Neural cell (in vitro differentiated cells): ENCODE results near the gene SOHLH1. TPM values are rescaled to one million over a fixed set of nuclear protein-coding genes. Genes with fewer than 3 reads are reported as not detected.

Experiments used
- H2AFZ ChIP-seq: fragments of 200-600, 300-800 bp; sonication (generic), shearing (Covaris generic); 2 replicates; pipeline ENCODE4 v1.6.0; 2014; ENCODE audit warnings: low read depth, mild to moderate bottlenecking, antibody characterized with exemption, low read length, moderate library complexity
- H3F3A ChIP-seq: fragments of 200-600 bp; shearing (Covaris generic); 2 replicates; pipeline ENCODE4 v1.6.1; 2016; ENCODE audit warnings: mild to moderate bottlenecking, moderate library complexity, mixed read lengths, antibody characterized with exemption, low read length; ENCODE audit not compliant: insufficient read depth, poor library complexity, severe bottlenecking
- H3K27ac ChIP-seq: fragments of 200-600, 300-800 bp; sonication (generic), shearing (Covaris generic); 2 replicates; pipeline ENCODE4 v1.5.1; 2014; ENCODE audit warnings: mild to moderate bottlenecking, low read length, moderate library complexity
- H3K27me3 ChIP-seq: fragments of 300-800, 200-600 bp; sonication (generic), shearing (Covaris generic); 2 replicates; pipeline ENCODE4 v1.6.0; 2014; ENCODE audit warnings: mild to moderate bottlenecking, low read depth, low read length, moderate library complexity; ENCODE audit not compliant: insufficient read depth
- H3K36me3 ChIP-seq: fragments of 300-800, 200-600 bp; sonication (generic), shearing (Covaris generic); 2 replicates; pipeline ENCODE4 v1.5.1; 2014; ENCODE audit warnings: mild to moderate bottlenecking, antibody characterized with exemption, low read length, moderate library complexity; ENCODE audit not compliant: insufficient read depth
- H3K4me2 ChIP-seq: fragments of 300-800, 200-600 bp; sonication (generic), shearing (Covaris generic); 2 replicates; pipeline ENCODE4 v1.6.0; 2014; ENCODE audit warnings: mild to moderate bottlenecking, low read length
- H3K4me3 ChIP-seq: fragments of 300-800, 200-600 bp; sonication (generic), shearing (Covaris generic); 2 replicates; pipeline ENCODE4 v1.5.1; 2014; ENCODE audit warnings: mild to moderate bottlenecking, low read length, moderate library complexity
- H3K79me2 ChIP-seq: fragments of 200-600 bp; shearing (Covaris generic); replicated peaks from 2 replicates; pipeline ENCODE4 v1.6.0; 2014; ENCODE audit warnings: mild to moderate bottlenecking, low read length, moderate library complexity; ENCODE audit not compliant: insufficient read depth
- H3K9ac ChIP-seq: fragments of 300-800, 200-600 bp; sonication (generic), shearing (Covaris generic); 2 replicates; pipeline ENCODE4 v1.6.1; 2016; ENCODE audit warnings: mild to moderate bottlenecking, low read length, mixed read lengths
- H3K9me2 ChIP-seq: fragments of 200-600 bp; shearing (Covaris generic); 2 replicates; pipeline ENCODE4 v1.6.1; 2016; ENCODE audit warnings: mild to moderate bottlenecking, low read length, mixed read lengths; ENCODE audit not compliant: insufficient read depth
- H3K9me3 ChIP-seq: fragments of 200-600, 300-800 bp; sonication (generic), shearing (Covaris generic); 2 replicates; pipeline ENCODE4 v1.6.1; 2016; ENCODE audit warnings: mild to moderate bottlenecking, mixed run types, low read length, moderate library complexity, mixed read lengths
- H4K20me1 ChIP-seq: fragments of 200-600 bp; shearing (Covaris generic); 2 replicates; pipeline ENCODE4 v1.6.1; 2016; ENCODE audit warnings: mild to moderate bottlenecking, mixed run types; ENCODE audit not compliant: insufficient read depth
- CTCF ChIP-seq: fragments of 450-650 bp; IDR thresholded peaks from 2 replicates; pipeline ENCODE4 v1.5.1; 2014; ENCODE audit warnings: antibody characterized with exemption, mild to moderate bottlenecking, moderate library complexity; ENCODE audit not compliant: poor library complexity, severe bottlenecking
- EP300 ChIP-seq: fragments of 450-650 bp; conservative IDR thresholded peaks from 2 replicates; pipeline ENCODE4 v1.6.1; 2014; ENCODE audit warnings: antibody characterized with exemption, mild to moderate bottlenecking, moderate library complexity; ENCODE audit not compliant: poor library complexity, severe bottlenecking
- EZH2 ChIP-seq: fragments of 200-600, 300-800 bp; shearing (Covaris generic), sonication (generic); IDR thresholded peaks from 2 replicates; pipeline ENCODE4 v1.6.1; 2014; ENCODE audit warnings: antibody characterized with exemption, low read length, borderline replicate concordance, mild to moderate bottlenecking; ENCODE audit not compliant: insufficient read depth, poor library complexity, severe bottlenecking
- MXI1 ChIP-seq: fragments of 450-650 bp; conservative IDR thresholded peaks from 2 replicates; pipeline ENCODE4 v1.6.1; 2014; ENCODE audit warnings: antibody characterized with exemption, mild to moderate bottlenecking; ENCODE audit not compliant: poor library complexity, severe bottlenecking
- POLR2AphosphoS5 ChIP-seq: IDR thresholded peaks from 2 replicates; pipeline ENCODE4 v1.6.1; 2012
- RAD21 ChIP-seq: fragments of 450-650 bp; conservative IDR thresholded peaks from 2 replicates; pipeline ENCODE4 v1.6.1; 2014; ENCODE audit warnings: antibody characterized with exemption, mild to moderate bottlenecking, moderate library complexity
- REST ChIP-seq: IDR thresholded peaks from 2 replicates; pipeline ENCODE4 v1.6.1; 2012; ENCODE audit warnings: borderline replicate concordance
- SMC3 ChIP-seq: fragments of 450-650 bp; conservative IDR thresholded peaks from 2 replicates; pipeline ENCODE4 v1.6.1; 2014; ENCODE audit warnings: antibody characterized with exemption, mild to moderate bottlenecking, moderate library complexity; ENCODE audit not compliant: poor library complexity
- TAF1 ChIP-seq: IDR thresholded peaks from 2 replicates; pipeline ENCODE4 v1.6.1; 2012; ENCODE audit warnings: low read depth
- polyA plus RNA-seq: library from polyadenylated mRNA; depleted of rRNA; stranded (reverse); fragments of >200 nt; gene quantifications from 2 replicates; pipeline ENCODE4 v1.2.3, GENCODE V29; 2014

Gene SOHLH1
- polyA plus RNA-seq, 1 donor from 2014 or later: not detected

- H2AFZ ChIP-seq: no peak overlapping the region
- H3K36me3 ChIP-seq: no peaks in the 10 kb centered on the region
- H3K4me3 ChIP-seq: no peak overlapping the region
- no peaks in the 10 kb centered on the region for H3K9me2 ChIP-seq
- H3F3A ChIP-seq: no peaks in the 10 kb centered on the region
- no peaks in the 10 kb centered on the region for H4K20me1 ChIP-seq
- no peak for TF ChIP-seq EZH2
- TF ChIP-seq REST: no peak
- no peak for TF ChIP-seq EP300
- TF ChIP-seq CTCF: no peak
- no peak for TF ChIP-seq SMC3
- no peak for TF ChIP-seq POLR2AphosphoS5
- TF ChIP-seq MXI1: no peak
- TF ChIP-seq RAD21: no peak
- no peak for TF ChIP-seq TAF1
- H3K4me2 ChIP-seq: no peak overlapping the region
- H3K79me2 ChIP-seq: no peaks in the 10 kb centered on the region
- no peaks in the 10 kb centered on the region for H3K27me3 ChIP-seq
- H3K9ac ChIP-seq: no peak overlapping the region
- H3K9me3 ChIP-seq: no peaks in the 10 kb centered on the region
- H3K27ac ChIP-seq: no peak overlapping the region
Observed at GRCh38 chr9:135727257-135727875, 28.1 kb upstream of the SOHLH1 start.

GRCh38 chr9:135726138-135726853 is 27.0 kb upstream of the SOHLH1 start:
- H2AFZ ChIP-seq: no peak overlapping the region
- H3K27me3 ChIP-seq: no peaks in the 10 kb centered on the region
- no peaks in the 10 kb centered on the region for H3K9me2 ChIP-seq
- no peaks in the 10 kb centered on the region for H3K79me2 ChIP-seq
- H3K27ac ChIP-seq: no peak overlapping the region
- H3K9ac ChIP-seq: no peak overlapping the region
- H4K20me1 ChIP-seq: no peaks in the 10 kb centered on the region
- TF ChIP-seq SMC3: no peak
- TF ChIP-seq EP300: no peak
- TF ChIP-seq TAF1: no peak
- no peak for TF ChIP-seq REST
- no peak for TF ChIP-seq MXI1
- TF ChIP-seq CTCF: no peak
- no peak for TF ChIP-seq RAD21
- TF ChIP-seq POLR2AphosphoS5: no peak
- H3F3A ChIP-seq: no peaks in the 10 kb centered on the region
- H3K36me3 ChIP-seq: no peaks in the 10 kb centered on the region
- H3K4me3 ChIP-seq: no peak overlapping the region
- H3K9me3 ChIP-seq: no peaks in the 10 kb centered on the region
- no peak overlapping the region for H3K4me2 ChIP-seq
